DMS114 treated with DMSO at 0.1 percent for 48 hours (cell line): ENCODE measurements around the gene H2AZ1.

ENCODE experiments used
- DNase-seq: peaks from one replicate; lab custom pipeline; 2025; ENCODE audit not compliant: unreplicated experiment; lab: John Stamatoyannopoulos, UW

The H2AZ1 gene

DNA sequence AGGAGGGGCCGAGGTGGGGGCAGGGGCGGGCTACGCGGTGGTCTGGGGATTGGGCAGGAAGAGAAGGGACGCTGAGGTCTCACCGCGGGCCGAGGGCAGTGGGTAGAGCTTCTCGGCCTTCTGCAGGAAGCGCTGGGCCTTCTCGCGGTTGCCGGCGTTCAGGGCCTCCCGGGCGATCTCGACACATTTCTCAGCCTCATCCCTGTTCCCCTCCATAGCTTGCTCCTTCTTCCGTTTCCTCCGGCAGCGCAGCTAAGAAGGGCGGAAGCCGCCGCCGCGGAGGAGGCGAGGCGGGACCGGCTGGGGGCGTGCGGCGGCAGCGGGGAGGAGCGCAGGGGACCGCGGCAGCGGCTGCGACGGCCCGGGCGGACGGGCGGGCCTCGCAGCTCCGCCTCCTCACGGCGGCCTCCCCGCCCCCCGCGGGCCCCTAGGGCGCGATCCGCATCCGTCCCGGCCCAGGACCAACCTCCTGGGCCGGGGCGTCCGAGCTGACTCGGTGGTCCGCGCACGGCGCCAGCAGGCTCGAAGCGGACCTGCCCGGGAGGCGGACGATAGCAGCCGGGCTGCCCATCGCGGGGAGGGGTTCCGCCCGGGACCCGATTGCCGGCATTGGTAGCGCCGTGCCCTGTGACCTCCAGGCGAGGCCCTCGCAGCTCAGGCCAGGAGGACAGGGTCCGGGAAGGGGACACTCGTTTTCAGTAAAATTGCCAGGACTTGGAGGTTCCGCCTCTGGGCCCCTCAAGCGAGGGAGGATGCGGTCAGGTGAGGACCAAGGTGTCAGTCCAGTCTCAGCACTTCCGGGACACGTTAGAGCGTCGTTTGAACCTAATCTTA lies 3.5 kb downstream of the H2AZ1 start, which contains the start of gene DNAJB14:
Gene DNAJB14, minus strand, starts transcription at position 263 of the 834 bp plus-strand sequence. Its CDS starts 47 bp downstream, at position 216.
- DNase-seq: peak; percentile 44

DNA sequence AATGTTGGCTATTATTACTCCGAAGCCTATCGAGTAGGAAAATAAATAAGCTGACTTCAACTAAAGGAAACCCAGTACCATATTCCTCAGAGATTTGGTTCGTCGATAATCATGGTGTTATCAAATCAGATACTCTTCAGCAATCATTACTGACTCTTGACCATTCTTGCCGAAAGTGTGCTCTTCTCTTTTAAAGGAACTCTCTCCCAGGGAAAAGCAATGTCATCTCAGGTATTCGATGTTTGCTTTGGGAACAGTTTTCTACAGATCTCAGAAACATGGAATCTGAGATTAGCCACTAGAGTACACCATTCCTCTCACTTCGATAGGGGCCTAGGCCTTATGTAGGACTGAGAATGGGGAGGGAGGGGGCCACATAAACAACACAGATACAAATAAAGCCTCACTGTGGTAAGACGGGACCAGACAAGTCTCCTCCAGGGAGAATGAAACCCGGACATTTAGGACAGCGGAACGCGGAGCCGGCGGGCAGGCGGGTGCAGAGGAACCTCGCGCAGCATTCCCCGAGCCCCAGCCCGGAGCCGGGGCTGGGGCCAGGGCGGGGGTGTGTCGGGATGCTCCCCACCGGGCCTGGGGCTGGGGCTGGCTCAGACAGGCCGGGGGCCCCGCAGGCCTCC lies 4.2 kb downstream of the H2AZ1 start:
- DNase-seq: no peak

DNA sequence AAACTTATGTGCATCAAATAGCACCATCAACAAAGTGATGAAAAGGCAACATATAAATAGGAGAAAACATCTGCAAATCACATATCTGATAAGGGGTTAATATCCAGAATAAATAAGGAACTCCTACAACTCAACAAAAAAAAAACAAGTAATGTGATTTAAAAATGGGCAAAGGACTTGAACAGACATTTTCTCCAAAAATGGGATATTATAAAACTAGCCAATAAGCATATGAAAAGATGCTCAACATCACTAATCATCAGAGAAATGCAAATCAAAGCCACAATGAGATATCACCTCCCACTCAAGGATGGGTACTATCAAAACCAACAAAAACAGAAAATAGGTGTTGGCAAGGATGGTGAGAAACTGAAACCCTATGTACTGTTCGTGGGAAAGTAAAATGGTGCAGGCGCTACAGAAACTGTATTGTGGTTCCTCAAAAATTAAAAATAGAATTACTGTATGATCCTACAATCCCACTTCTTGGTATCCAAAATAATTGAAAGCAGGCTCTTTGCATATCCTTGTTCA lies 6.1 kb downstream of the H2AZ1 start:
- DNase-seq: no peak

GRCh38 chr4:99938243-99938753 lies 11.8 kb downstream of the H2AZ1 start:
- no peak for DNase-seq

- DNase-seq: no peak
Measured at GRCh38 chr4:99934891-99935290, 15.2 kb downstream of the H2AZ1 start.

- no peak for DNase-seq
Measured at GRCh38 chr4:99927566-99927965, 22.5 kb downstream of the H2AZ1 start.

GRCh38 chr4:99921174-99921573 lies 28.9 kb downstream of the H2AZ1 start:
- no peak for DNase-seq

- DNase-seq: no peak
Measured at GRCh38 chr4:99918656-99919055, 31.4 kb downstream of the H2AZ1 start.

- DNase-seq: no peak
Measured at GRCh38 chr4:99917575-99917974, 32.5 kb downstream of the H2AZ1 start.

- DNase-seq: no peak
Measured at GRCh38 chr4:99915449-99915848, 34.6 kb downstream of the H2AZ1 start.
